SK-MEL-5 (cell line): Measurements from ENCODE around the gene NPB. TPM values are rescaled to one million over a fixed set of nuclear protein-coding genes. Genes with fewer than 3 reads are reported as not detected.

Experiments used
- DNase-seq: peaks from one replicate; pipeline ENCODE4 v3.0.0-alpha.2; 2016; ENCODE audit warnings: low read depth, low spot score
- in situ Hi-C: cut with HindIII; loops from 2 replicates; pipeline ENCODE4 v1.10.0; 2016; ENCODE audit warnings: low sequenced_read_pairs, high pct_unique_total_duplicates, low pct_unique_long_range_greater_than_20kb
- polyA plus RNA-seq, 2 experiments: library from polyadenylated mRNA; depleted of rRNA; stranded (reverse); fragments of >200 nt; gene quantifications; 2 replicates each; pipeline ENCODE4 v1.2.3, GENCODE V29; 2015
- total RNA-seq: library from RNA; depleted of rRNA; stranded (reverse); fragments of >200 nt; shearing (Covaris generic); gene quantifications from 2 replicates; pipeline ENCODE4 v1.2.3, GENCODE V29; 2014; rRNA removed

The NPB gene
- total RNA-seq = 0.08 and 0.34 TPM in 2 replicates
- polyA plus RNA-seq (2015; cell fraction: cytosol; rRNA removed) = 0.31 TPM in 1 of 2 replicates, not detected in the other
- polyA plus RNA-seq (2015; cell fraction: nucleus; rRNA removed) = 0.76 TPM in 1 of 2 replicates, not detected in the other

GRCh38 chr17:81902023-81902652 is at the start of gene NPB:
Gene NPB (plus strand): TSS chr17:81902238. CDS start chr17:81902278, 40 bp downstream.
- in situ Hi-C loops = no loop called here
- DNase-seq = no peak

DNA sequence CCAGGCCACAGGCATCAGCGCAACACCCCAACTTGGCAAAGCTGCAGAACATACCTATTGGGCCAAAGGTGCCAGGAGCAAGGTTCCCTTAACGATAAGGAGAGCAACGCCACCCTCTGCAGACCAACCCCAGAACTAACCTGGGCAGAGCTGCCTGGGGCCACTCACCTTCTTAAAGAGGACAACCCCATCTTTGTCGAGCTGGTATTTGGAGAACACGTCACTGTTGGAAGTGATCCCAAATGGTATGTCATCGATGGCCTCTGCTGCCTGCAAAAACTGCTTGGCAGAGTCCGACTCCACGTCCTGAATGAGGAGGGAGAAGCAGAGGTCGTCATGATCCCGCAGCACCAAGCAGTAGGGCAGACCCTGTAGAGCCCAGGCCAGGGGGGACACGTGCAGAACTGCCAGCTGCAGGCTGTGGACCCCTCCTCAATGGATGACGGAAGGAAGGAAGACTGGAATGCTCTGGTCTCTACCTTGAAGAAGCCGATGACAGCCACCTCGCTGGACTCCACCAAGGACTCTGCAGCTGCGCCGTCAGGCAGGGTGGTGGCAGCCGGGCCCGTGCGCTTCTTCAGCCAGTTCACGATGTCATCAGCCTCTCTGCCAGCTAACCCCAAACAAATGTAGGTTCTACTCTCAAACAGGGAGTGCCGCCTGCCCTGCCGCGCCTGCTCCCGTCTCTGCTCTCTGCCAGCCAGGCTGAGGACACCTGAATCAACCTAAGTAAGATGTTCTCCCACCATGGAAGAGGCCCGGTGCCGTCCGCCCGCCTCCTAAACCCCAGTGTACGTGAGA is 46.9 kb upstream of the NPB start:
- in situ Hi-C loops = no loop called here
- no peak for DNase-seq

DNA sequence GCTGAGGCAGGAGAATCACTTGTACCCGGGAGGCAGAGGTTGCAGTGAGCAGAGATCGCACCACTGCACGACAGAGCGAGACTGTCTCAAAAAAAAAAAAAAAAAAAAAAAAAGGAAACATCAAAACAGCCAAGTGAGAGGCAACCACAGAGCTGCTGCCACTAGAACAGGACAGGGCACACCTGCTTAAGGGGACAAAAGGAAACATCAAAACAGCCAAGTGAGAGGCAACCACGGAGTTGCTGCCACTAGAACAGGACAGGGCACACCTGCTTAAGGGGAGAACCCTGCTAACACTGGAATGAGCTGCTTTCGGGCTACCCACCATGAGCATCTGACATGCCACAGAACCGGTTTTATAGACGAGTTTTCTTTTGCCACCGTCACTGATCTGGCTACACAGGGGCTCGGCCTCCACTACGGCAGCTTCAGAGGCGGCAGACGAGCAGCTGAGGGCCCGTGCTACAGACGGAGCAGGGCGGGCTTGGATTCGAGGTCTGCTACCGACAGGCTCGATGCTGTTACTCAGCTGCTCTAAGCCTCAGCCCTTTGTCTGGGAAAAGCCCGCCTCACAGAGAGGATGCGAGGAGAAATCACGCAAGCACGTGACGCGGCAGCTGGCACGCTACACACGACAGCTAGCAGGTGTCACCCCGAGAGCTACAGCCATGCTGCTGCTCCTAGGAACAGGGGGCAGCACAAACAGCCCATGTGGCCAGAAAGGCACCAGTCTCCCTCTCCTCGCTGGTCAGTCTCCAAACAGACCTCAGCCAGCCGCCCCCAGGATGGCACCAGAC is 43.7 kb upstream of the NPB start:
- in situ Hi-C loops = no loop called here

DNA sequence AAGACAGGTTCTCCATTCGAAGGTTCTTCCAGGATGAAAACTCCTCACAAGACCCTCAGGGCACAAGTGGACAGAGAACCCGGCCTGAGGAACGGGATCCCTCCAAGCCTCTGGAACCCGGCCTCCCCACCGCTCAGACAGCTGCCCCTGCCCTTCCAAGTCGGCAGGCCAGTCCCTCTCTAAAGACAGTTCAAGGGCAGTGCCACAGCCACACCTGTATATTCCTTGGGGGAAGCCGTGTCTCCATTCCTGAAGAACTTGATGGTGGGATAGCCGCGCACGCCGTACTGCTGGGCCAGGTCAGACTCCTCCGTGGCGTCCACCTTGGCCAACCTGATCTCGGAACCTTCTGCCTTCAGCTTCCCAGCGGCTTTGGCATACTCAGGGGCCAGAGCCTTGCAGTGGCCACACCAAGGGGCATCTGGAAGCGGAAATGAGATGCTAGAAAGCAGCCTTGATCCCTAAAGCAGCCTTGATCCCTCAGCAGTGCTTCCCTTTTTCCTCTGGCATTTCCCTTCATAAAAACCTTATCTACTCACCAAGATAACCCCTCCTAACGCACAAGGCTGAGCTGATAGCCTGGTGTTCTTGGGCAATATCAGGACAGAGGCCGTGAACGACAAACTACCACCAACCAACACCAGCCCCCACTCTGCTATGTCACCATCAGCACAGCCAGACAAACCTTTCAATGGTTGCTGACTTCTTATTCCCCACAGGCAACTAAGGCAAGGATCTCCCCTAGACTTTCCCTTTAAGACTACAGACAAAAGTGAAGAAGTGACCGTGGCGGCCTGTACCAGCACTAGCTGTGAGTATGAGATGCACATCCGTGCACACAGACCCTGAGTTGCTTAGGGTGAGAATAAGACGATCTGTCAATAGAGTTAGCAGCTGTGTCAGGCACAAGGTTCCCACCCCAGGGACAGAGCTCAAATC is 42.8 kb upstream of the NPB start:
- in situ Hi-C loops = no loop called here
- peak; percentile 38 for DNase-seq

More for the DNA sequence above, 43.7 kb upstream of the NPB start:
- no peak for DNase-seq

GRCh38 chr17:81859906-81860755 is 41.9 kb upstream of the NPB start, which contains the start of gene P4HB:
Gene P4HB (minus strand): TSS chr17:81860535. CDS start chr17:81860471, 64 bp downstream.
- DNase-seq = no peak
- in situ Hi-C loops = no loop called here

DNA sequence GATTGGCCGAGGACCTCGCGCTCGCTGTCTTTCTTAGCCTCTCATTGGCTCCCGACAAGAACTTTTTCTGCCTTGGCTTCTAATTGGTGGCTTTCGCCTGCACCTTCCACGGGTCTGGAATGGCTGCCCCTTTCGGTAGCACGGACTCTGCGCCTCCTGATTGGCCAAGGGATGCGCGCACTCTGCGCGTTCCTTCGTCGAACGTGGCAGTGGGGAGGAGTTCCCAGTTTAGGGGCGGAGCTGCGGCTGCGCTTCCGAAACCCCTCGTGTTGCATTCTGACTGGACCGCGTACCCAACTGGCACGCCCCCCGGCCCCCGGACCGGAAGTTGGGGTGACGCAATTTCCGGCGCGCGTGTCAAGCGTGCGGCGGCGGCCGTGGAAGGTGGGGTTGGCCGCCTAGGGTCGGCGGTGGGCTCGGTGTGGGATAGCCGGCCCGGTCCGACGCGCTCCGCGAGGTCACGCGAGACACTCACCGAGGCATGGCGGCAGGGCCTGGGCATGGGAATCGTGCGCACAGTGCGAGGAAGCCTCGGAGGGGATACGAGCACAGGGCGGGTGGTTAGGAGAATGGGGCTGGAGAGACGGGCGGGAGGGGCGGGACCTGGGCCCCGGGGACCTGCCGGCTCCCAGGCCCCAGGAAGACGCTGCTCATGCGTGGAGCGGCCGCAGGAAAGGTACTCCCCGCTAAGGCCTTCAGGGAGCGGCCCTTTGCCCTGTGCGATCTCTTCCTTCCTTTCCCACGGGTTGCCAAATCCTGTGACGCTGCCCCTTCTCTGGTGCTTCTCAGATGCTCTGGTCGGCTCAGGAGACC is 41.1 kb upstream of the NPB start:
- DNase-seq = peak; percentile 100
- in situ Hi-C loops = no loop called here

- no peak for DNase-seq
- in situ Hi-C loops = no loop called here
Measured at GRCh38 chr17:81863123-81863675, 38.8 kb upstream of the NPB start.

- peak; percentile 56 for DNase-seq
Measured at GRCh38 chr17:81863833-81864768, 37.9 kb upstream of the NPB start.

GRCh38 chr17:81865358-81865732 is 36.7 kb upstream of the NPB start:
- no peak for DNase-seq
- in situ Hi-C loops = no loop called here

More at GRCh38 chr17:81863833-81864768, 37.9 kb upstream of the NPB start:
- in situ Hi-C loops = no loop called here

- in situ Hi-C loops = no loop called here
- peak; percentile 33 for DNase-seq
Measured at GRCh38 chr17:81865733-81866439, 36.2 kb upstream of the NPB start.

GRCh38 chr17:81866440-81867169 is 35.4 kb upstream of the NPB start:
- in situ Hi-C loops = no loop called here
- DNase-seq = peak; percentile 35

DNA sequence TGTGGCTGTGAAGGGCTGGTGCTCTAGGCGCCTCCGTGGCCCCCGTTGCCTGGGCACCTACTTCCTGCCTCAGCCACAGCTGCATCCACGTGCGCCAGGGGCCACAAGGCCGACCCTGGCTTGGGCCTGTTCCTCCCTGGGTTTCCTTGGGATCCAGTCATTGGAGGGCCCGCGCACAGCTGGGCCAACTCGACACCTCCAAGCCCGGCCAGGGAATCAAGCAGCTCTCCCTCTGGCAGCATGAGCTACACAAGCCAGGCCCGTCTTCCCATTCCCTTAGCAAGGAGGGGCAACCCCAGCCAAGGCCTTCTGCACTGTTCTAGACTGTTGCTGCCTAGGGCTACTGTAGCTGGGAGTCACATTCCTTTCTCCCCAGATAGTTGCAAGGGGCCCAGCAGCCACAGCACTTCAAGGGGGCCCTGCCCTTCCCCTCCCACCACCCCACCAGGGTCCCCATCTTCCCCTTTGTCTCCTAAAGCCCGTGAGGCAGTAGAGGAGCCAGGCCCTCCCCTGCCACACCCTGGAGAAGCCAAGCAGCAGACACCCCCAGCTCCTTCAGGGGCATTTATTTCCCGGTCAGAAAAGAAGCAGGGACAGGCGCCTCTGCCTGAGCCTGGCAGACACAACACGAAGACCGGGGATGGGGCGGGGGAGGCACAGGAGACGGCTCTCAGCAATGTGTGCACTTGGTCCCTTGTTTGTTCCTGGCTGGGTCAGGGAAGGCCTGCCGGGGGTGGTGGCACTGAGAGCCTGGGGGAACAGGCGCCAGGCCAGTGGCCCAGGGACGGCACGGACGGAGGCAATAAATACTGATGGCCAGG is 34.7 kb upstream of the NPB start:
- in situ Hi-C loops = no loop called here
- peak; percentile 83 for DNase-seq
